HG02642 (cell line): ENCODE measurements around the gene POLR2E.
A peak's percentile ranks its signal among the peaks of the same experiment; 100 is the strongest.

ENCODE experiments used
- ATAC-seq: cut with Tn5 transposase; IDR thresholded peaks from one replicate; pipeline ENCODE4 v1.9.1; 2021; ENCODE audit warnings: mild to moderate bottlenecking; ENCODE audit not compliant: unreplicated experiment, poor library complexity

Gene POLR2E

GRCh38 chr19:1054102-1055027 lies 40.8 kb downstream of the POLR2E start:
- ATAC-seq: no peak

- ATAC-seq: no peak
Measured at GRCh38 chr19:1053176-1054101, 41.7 kb downstream of the POLR2E start.

DNA sequence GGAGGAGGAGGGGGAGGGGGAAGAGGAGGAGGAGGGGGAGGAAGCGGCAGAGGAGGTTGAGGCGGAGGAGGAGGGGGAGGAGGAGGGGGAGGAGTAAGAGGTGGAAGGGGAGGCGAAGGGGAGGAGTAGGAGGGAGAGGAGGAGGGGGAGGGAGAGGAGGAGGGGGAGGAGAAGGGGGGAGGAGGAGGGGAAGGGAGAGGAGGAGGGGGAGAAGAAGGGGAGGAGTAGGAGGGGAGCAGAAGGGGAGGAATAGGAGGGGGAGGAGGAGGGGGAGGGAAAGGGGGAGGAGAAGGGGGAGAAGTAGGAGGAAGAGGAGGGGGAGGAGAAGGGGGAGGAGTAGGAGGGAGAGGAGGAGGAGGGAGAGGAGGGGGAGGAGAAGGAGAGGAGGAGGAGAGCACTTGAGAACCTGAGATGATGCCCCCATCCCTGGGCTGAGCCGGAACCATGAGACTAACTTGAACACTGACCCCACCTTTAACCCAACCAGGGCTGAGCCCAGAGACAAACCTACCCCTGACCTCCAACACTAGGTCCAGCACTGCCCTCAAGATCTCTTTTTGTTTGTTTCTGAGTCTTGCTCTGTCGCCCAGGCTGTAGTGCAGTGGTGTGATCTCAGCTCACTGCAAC lies 42.7 kb downstream of the POLR2E start:
- no peak for ATAC-seq

- no peak for ATAC-seq
Measured at GRCh38 chr19:1051791-1052190, 43.4 kb downstream of the POLR2E start.

DNA sequence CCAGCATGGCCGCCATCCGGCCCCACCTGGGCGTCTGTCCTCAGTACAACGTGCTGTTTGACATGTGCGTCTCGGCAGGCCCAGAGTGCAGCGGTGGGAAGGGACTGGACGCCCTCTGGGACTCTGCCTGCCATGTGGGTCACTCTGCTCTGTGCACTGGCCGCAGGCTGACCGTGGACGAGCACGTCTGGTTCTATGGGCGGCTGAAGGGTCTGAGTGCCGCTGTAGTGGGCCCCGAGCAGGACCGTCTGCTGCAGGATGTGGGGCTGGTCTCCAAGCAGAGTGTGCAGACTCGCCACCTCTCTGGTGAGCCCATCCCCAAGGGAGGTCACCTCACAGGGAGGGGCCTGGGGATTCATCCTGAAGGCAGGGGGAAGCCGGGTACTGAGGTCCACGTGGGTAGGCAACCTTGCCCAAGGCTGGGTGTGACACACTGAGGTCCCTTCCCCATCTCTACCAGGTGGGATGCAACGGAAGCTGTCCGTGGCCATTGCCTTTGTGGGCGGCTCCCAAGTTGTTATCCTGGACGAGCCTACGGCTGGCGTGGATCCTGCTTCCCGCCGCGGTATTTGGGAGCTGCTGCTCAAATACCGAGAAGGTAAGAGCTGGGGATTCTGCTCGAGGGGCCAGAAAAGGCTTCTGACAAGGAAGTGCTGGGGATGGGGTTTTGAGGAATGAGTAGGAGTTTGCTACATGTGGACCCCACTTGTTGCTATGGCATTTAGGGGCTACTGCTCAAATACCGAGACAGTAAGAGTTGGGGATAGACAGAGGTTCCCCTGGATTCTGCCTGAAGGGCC lies 44.0 kb downstream of the POLR2E start:
- ATAC-seq: no peak

DNA sequence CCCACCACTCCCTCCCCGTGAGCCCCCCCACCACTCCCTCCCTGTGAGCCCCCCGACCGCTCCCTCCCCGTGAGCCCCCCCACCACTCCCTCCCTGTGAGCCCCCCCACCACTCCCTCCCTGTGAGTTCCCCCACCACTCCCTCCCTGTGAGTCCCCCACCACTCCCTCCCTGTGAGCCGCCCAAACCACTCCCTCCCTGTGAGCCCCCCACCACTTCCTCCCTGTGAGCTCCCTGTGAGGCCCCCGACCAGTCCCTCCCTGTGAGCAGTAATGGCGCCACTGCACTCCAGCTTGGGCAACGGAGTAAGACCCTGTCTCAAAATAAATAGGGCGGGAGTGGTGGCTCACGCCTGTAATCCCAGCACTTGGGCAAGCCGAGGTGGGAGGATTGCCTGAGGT lies 45.4 kb downstream of the POLR2E start:
- ATAC-seq: no peak

- ATAC-seq: no peak
Measured at GRCh38 chr19:1049106-1049505, 46.1 kb downstream of the POLR2E start.

DNA sequence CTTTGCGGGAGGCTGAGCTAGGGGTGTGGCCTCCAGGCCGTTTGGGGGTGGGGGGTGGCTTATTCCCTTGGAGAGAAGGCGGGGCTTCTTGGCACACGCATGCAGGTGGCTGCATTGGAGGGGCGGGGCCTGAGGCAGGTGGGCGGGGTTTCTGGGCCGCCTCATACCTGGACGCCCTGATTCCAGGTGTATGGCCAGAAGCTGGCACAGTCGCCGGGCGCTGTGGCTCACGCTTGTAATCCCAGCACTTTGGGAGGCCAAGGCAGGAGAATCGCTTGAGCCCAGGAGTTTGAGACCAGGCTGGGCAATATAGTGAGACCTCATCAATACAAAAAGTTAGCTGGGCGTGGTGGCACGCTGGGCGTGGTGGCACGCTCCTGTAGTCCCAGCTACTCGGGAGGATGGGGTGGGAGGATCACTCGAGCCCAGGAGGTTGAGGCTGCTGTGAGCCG lies 47.5 kb downstream of the POLR2E start:
- no peak for ATAC-seq

- no peak for ATAC-seq
Measured at GRCh38 chr19:1046836-1047695, 48.1 kb downstream of the POLR2E start.

DNA sequence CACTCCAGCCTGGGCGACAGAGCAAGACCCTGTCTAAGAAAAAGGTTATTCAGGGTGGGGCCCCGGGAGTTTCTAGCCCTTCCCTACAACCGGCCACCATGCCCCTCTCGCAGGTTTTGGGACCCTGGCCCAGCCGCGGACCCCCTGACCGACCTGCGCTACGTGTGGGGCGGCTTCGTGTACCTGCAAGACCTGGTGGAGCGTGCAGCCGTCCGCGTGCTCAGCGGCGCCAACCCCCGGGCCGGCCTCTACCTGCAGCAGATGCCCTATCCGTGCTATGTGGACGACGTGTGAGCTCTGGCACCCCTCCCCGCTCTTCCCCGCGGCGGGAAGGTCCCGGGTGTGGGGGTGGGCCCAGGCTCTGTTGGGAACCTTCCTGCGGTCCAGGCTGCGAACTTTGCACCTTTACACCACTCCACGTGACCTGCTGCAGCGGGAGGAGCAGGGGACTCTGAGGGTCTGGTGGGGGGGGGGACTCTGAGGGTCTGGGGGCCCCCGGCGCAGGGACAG lies 49.0 kb downstream of the POLR2E start:
- no peak for ATAC-seq

DNA sequence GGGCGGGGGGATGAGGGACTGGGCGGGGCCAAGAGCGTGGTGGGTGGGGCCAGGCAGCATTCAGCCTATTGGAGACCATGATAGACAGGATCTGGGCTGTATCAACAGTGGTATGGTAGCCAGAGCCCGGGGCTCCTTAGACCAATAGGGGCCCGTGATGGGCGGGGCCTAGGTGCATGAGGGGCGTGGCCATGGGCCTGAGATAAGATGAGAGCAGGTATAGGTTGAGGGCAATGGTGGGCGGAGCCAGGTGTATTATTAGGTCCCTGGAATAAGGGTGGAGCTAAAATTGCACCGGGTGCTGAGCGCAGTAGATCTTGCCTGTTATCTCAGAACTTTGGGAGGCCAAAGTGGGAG lies 50.0 kb downstream of the POLR2E start:
- no peak for ATAC-seq

DNA sequence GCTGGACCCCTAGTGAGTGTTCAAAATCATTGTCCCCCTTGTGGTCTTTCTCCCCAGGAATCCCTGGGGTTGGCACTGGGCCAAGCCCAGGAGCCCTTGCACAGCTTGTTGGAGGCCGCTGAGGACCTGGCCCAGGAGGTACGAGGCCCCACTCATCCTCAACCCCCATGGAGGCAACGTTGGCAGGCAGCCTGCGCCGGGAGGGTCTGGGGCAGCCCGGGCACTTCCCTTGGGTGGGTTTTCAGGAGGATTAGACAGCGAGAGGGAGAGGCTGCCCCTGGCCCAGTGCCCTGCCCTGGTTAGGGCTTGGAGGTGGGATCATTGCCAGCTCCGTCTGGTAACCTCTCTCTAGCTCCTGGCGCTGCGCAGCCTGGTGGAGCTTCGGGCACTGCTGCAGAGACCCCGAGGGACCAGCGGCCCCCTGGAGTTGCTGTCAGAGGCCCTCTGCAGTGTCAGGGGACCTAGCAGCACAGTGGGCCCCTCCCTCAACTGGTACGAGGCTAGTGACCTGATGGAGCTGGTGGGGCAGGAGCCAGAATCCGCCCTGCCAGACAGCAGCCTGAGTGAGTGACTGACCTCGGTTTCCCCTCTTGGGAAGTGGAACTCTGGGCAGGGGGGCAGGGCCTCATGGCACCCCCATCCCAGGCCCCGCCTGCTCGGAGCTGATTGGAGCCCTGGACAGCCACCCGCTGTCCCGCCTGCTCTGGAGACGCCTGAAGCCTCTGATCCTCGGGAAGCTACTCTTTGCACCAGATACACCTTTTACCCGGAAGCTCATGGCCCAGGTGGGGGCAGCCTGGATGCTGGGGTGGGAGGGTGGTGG lies 52.3 kb downstream of the POLR2E start:
- no peak for ATAC-seq

DNA sequence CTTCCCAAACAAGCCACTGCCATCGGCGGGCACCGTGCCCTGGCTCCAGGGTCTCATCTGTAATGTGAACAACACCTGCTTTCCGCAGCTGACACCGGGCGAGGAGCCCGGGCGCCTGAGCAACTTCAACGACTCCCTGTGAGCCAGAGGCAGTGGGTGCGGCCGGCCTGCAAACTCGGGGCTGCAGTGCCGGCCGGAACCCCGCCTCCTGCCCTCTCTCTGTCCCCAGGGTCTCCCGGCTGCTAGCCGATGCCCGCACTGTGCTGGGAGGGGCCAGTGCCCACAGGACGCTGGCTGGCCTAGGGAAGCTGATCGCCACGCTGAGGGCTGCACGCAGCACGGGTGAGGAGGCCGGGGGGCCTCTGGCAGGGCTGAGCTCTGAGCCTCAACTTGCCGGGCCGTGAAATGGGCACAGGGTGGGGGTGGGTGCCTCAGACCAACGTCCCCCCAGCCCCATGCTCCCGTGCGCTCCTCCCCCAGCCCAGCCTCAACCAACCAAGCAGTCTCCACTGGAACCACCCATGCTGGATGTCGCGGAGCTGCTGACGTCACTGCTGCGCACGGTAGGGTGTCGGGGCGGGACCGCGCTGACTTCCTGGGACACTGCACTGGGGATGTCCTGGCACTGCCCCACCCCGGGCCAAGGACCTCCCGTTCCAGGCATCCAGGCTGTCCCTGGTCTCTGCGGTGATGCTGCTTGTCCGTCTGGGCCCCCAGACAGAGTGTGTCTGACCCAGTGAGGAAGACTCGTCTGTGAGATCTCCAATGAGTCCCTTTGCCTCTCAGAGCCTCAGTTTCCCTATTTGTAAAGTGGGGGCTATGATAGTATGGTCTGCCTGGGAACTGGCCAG lies 53.1 kb downstream of the POLR2E start:
- ATAC-seq: no peak

GRCh38 chr19:1041272-1041834 lies 53.8 kb downstream of the POLR2E start:
- no peak for ATAC-seq

DNA sequence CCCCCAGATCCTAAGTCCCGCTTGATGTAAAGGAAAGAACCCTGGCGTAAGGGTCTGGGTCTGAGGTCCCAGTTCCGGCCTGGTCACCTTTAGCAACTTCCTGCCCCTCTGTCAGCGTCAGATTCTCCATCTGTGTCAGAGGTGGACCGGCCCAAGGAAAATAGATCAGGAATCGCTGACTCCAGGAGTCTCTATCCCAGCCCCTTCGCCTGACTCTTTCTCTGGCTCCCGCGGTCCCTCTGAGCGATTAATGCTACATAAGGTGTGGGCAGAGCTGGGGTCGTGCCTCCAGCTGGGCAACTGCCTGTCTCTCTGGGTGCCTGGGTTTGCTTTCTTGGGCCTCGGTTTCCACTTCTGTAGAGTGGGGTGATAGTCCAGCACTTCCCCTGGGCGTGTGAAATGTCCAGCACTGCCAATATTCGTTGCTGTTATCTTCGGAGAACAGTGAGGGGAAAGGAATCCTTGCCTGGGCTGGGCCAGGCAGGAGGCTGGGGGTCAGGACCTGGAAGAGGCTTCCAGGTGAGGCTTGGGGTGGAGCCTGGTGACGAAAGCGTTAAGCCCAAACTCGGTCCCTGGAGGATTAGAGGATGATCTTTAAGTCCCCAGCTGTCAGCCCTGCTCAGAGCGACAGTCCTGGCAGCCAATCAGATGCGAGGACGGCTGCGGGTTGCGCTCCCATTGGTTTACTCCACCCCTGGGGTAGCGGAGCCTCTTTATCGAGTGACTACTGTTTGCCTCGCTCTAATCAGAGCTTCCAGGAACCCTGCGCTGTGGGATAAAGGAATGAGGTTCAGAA lies 54.5 kb downstream of the POLR2E start:
- peak; percentile 39 for ATAC-seq
